SK-N-SH (cell line): ENCODE results near the gene FBXL15. TPM values are rescaled to one million over a fixed set of nuclear protein-coding genes. Genes with fewer than 3 reads are reported as not detected.

Experiments used
- CTCF ChIA-PET: fragments of 300-600, 350-600 bp; formaldehyde crosslinking; extraction: SDS; loops from one replicate; lab custom pipeline; 2021; lab: Yijun Ruan, JAX
- POLR2A ChIA-PET: fragments of 350-600 bp; sonication (Branson Sonifier 250); formaldehyde crosslinking; extraction: SDS; loops from one replicate; lab custom pipeline; 2020; ENCODE audit warnings: antibody characterized with exemption, inconsistent platforms; lab: Yijun Ruan, JAX
- DNase-seq: peaks from one replicate; pipeline ENCODE4 v3.0.0; 2012
- H2AFZ ChIP-seq: fragments of 200-600 bp; sonication (generic); 2 replicates; pipeline ENCODE4 v1.8.1; 2016; ENCODE audit warnings: antibody characterized with exemption, mild to moderate bottlenecking, low read depth
- H3F3A ChIP-seq: fragments of 200-600 bp; sonication (generic); replicated peaks from 2 replicates; pipeline ENCODE3; 2016; ENCODE audit warnings: antibody characterized with exemption, mild to moderate bottlenecking; ENCODE audit not compliant: insufficient read depth
- H3K27ac ChIP-seq, 2 experiments: fragments of 200-500 bp in 1 of 2; fragments of 200-600 bp in 1 of 2; sonication (Bioruptor generic) in 1 of 2; sonication (generic), shearing (Covaris generic) in 1 of 2; 2 replicates each; pipeline versions ENCODE4 v1.5.1 to v1.6.1; 2014 to 2016; ENCODE audit warnings: low read depth in 2 of 2, inconsistent platforms in 1 of 2, low read length in 1 of 2, mild to moderate bottlenecking in 1 of 2, mixed read lengths in 1 of 2
- H3K27me3 ChIP-seq: fragments of 200-600 bp; sonication (generic), shearing (Covaris generic); 2 replicates; pipeline ENCODE4 v1.6.1; 2016; ENCODE audit warnings: mixed run types; ENCODE audit not compliant: insufficient read depth
- H3K36me3 ChIP-seq, 2 experiments: fragments of 200-500 bp in 1 of 2; fragments of 200-600 bp in 1 of 2; sonication (Bioruptor generic) in 1 of 2; sonication (generic) in 1 of 2; replicated peaks in 1 of 2; 2 replicates each; pipeline versions ENCODE3 to v1.5.1; 2014 to 2016; ENCODE audit warnings: low read length in 1 of 2, mild to moderate bottlenecking in 1 of 2; ENCODE audit not compliant: insufficient read depth in 2 of 2, control insufficient read depth in 1 of 2
- H3K4me1 ChIP-seq, 2 experiments: fragments of 200-500 bp in 1 of 2; fragments of 200-600 bp in 1 of 2; sonication (Bioruptor generic) in 1 of 2; sonication (generic), shearing (Covaris generic) in 1 of 2; 2 replicates each; pipeline versions ENCODE4 v1.5.1 to v1.6.1; 2014 to 2016; ENCODE audit warnings: low read depth in 1 of 2, low read length in 1 of 2, mixed run types in 1 of 2; ENCODE audit not compliant: insufficient read depth in 2 of 2, control insufficient read depth in 1 of 2
- H3K4me2 ChIP-seq: fragments of 200-600 bp; sonication (generic), shearing (Covaris generic); 2 replicates; pipeline ENCODE4 v1.6.1; 2017; ENCODE audit warnings: mixed run types
- H3K4me3 ChIP-seq, 2 experiments: fragments of 200-500 bp in 1 of 2; fragments of 200-600 bp in 1 of 2; sonication (Bioruptor generic) in 1 of 2; sonication (generic), shearing (Covaris generic) in 1 of 2; 2 replicates each; pipeline versions ENCODE4 v1.5.1 to v1.8.1; 2014 to 2016; ENCODE audit warnings: low read depth in 2 of 2, inconsistent platforms in 1 of 2, low read length in 1 of 2, mild to moderate bottlenecking in 1 of 2, mixed read lengths in 1 of 2, moderate library complexity in 1 of 2
- H3K79me2 ChIP-seq: fragments of 200-600 bp; sonication (generic); 2 replicates; pipeline ENCODE4 v1.8.1; 2017; ENCODE audit warnings: mild to moderate bottlenecking; ENCODE audit not compliant: insufficient read depth
- H3K9ac ChIP-seq: fragments of 200-600 bp; sonication (generic); 2 replicates; pipeline ENCODE4 v1.6.1; 2017; ENCODE audit warnings: mixed run types
- H3K9me2 ChIP-seq: fragments of 200-600 bp; sonication (generic); 2 replicates; pipeline ENCODE4 v1.6.1; 2017; ENCODE audit warnings: mixed run types
- H3K9me3 ChIP-seq: fragments of 200-600 bp; sonication (generic); 2 replicates; pipeline ENCODE4 v1.6.1; 2017; ENCODE audit warnings: mixed run types, mild to moderate bottlenecking, moderate library complexity
- H4K20me1 ChIP-seq: fragments of 200-600 bp; sonication (generic); 2 replicates; pipeline ENCODE4 v1.6.1; 2017; ENCODE audit warnings: mild to moderate bottlenecking, mixed run types; ENCODE audit not compliant: insufficient read depth
- CTCF ChIP-seq: fragments of 200-600 bp; sonication (generic); IDR thresholded peaks from 2 replicates; pipeline ENCODE4 v1.6.1; 2017; ENCODE audit warnings: antibody characterized with exemption, mild to moderate bottlenecking, moderate library complexity
- FOXJ3 ChIP-seq: sonication (generic); formaldehyde crosslinking; IDR thresholded peaks from 2 replicates; pipeline ENCODE4 v1.5.1; 2020; ENCODE audit warnings: mild to moderate bottlenecking, missing genetic modification reagents
- FOXM1 ChIP-seq: IDR thresholded peaks from 2 replicates; pipeline ENCODE4 v1.4.0; 2012; ENCODE audit warnings: low read depth, mild to moderate bottlenecking
- GATA2 ChIP-seq: sonication (generic); formaldehyde crosslinking; IDR thresholded peaks from 2 replicates; pipeline ENCODE4 v1.5.0; 2020; ENCODE audit warnings: mild to moderate bottlenecking, missing genetic modification reagents
- JUND ChIP-seq: IDR thresholded peaks from 2 replicates; pipeline ENCODE4 v1.4.0; 2012
- NFIC ChIP-seq: IDR thresholded peaks from 2 replicates; pipeline ENCODE4 v1.4.0; 2012; ENCODE audit warnings: borderline replicate concordance
- NRF1 ChIP-seq: IDR thresholded peaks from 2 replicates; pipeline ENCODE4 v1.6.1; 2012; ENCODE audit warnings: low read depth, mild to moderate bottlenecking, low read length
- RAD21 ChIP-seq: IDR thresholded peaks from 2 replicates; pipeline ENCODE4 v1.6.1; 2012; ENCODE audit warnings: mild to moderate bottlenecking, low read length
- RCOR1 ChIP-seq: fragments of 150-350 bp; IDR thresholded peaks from 2 replicates; pipeline ENCODE4 v1.6.1; 2017; ENCODE audit warnings: antibody characterized with exemption, low read length
- SIN3A ChIP-seq: IDR thresholded peaks from 2 replicates; pipeline ENCODE4 v1.6.1; 2012; ENCODE audit warnings: low read depth, mild to moderate bottlenecking, low read length, moderate library complexity, borderline replicate concordance
- SMC3 ChIP-seq: IDR thresholded peaks from 2 replicates; pipeline ENCODE4 v1.6.1; 2012; ENCODE audit warnings: low read depth, low read length, improper control_type of control experiment
- TAF1 ChIP-seq: IDR thresholded peaks from 2 replicates; pipeline ENCODE4 v1.6.1; 2012; ENCODE audit warnings: low read depth, mild to moderate bottlenecking, low read length, moderate library complexity, borderline replicate concordance
- YY1 ChIP-seq: IDR thresholded peaks from 2 replicates; pipeline ENCODE4 v1.4.0; 2012; ENCODE audit warnings: low read depth, mild to moderate bottlenecking
- WGBS: methylation state at CpG from one replicate; pipeline ENCODE4 v1.1.6; 2017; ENCODE audit warnings: low lambda C conversion rate; 5-methylcytosine and 5-hydroxymethylcytosine counted together
- polyA plus RNA-seq, 3 experiments: library from polyadenylated mRNA; depleted of rRNA; stranded (reverse); fragments of >200 nt; gene quantifications; 2 replicates each; pipeline ENCODE4 v1.2.3, GENCODE V29; 2012

FBXL15 gene
- polyA plus RNA-seq, 1 of the 3 experiments (the other 2 are of a cell fraction): 17.2 TPM

- H3K36me3 ChIP-seq: peaks cover 0 to 29% of the 10 kb centered on the region in 2 experiments
- no peaks in the 10 kb centered on the region for H3K9me3 ChIP-seq
- POLR2A ChIA-PET: no interaction called here
- H3K9me2 ChIP-seq: no peaks in the 10 kb centered on the region
- no peaks in the 10 kb centered on the region for H3F3A ChIP-seq
- no peaks in the 10 kb centered on the region for H4K20me1 ChIP-seq
- H3K9ac ChIP-seq: no peak overlapping the region
- H3K27me3 ChIP-seq: no peaks in the 10 kb centered on the region
- TF ChIP-seq FOXM1 (no peak), GATA2 (CRISPR knock-in tag) (no peak), RAD21 (no peak), SMC3 (no peak), JUND (no peak), TAF1 (no peak), YY1 (no peak), FOXJ3 (no peak), NRF1 (no peak)
- TF ChIP-seq, all 33 proteins: peak for 0
- CTCF ChIA-PET: interaction anchor here (0.8 to 9.2 kb wide), 8 partner anchors 9 to 213 kb away, joined by 3 to 77 read pairs (median 6); no protein-coding TSS in a partner anchor
- WGBS: 84% methylated on average over 3 of the region's 9 CpGs
- no peak overlapping the region for H2AFZ ChIP-seq
- H3K4me2 ChIP-seq: no peak overlapping the region
- no peak for DNase-seq
- H3K79me2 ChIP-seq: no peaks in the 10 kb centered on the region
- no peaks in the 10 kb centered on the region; a peak in 1 of 4 replicates for H3K4me1 ChIP-seq
- no peak overlapping the region for H3K4me3 ChIP-seq
- no peak overlapping the region for H3K27ac ChIP-seq
Observed at GRCh38 chr10:102381983-102382382, 38.7 kb upstream of the FBXL15 start.

GRCh38 chr10:102382871-102383270 lies 37.8 kb upstream of the FBXL15 start:
- no peak overlapping the region for H3K27ac ChIP-seq
- no peak overlapping the region for H3K4me2 ChIP-seq
- peaks cover 0 to 28% of the 10 kb centered on the region in 2 experiments for H3K36me3 ChIP-seq
- no peak overlapping the region for H2AFZ ChIP-seq
- H3K9ac ChIP-seq: no peak overlapping the region
- H3K79me2 ChIP-seq: no peaks in the 10 kb centered on the region
- H3K9me2 ChIP-seq: no peaks in the 10 kb centered on the region
- no peak overlapping the region for H3K4me3 ChIP-seq
- H3F3A ChIP-seq: no peaks in the 10 kb centered on the region
- POLR2A ChIA-PET: no interaction called here
- TF ChIP-seq NFIC: no peak
- TF ChIP-seq NRF1: no peak
- TF ChIP-seq RCOR1: no peak
- H3K9me3 ChIP-seq: no peaks in the 10 kb centered on the region
- H4K20me1 ChIP-seq: no peaks in the 10 kb centered on the region
- H3K4me1 ChIP-seq: no peaks in the 10 kb centered on the region; a peak in 1 of 4 replicates
- H3K27me3 ChIP-seq: no peaks in the 10 kb centered on the region
- 95% methylated on average over 6 of the region's 8 CpGs for WGBS
- DNase-seq: no peak
- CTCF ChIA-PET: interaction anchor here (0.7 to 9.2 kb wide), 7 partner anchors 10 to 153 kb away, joined by 3 to 77 read pairs (median 3); no protein-coding TSS in a partner anchor

- H3K27me3 ChIP-seq: no peaks in the 10 kb centered on the region
- H3K4me3 ChIP-seq: no peak overlapping the region
- H3K9me3 ChIP-seq: no peaks in the 10 kb centered on the region
- H3K4me2 ChIP-seq: no peak overlapping the region
- no peaks in the 10 kb centered on the region; a peak in 1 of 4 replicates for H3K4me1 ChIP-seq
- H3K9ac ChIP-seq: no peak overlapping the region
- H3K9me2 ChIP-seq: no peaks in the 10 kb centered on the region
- ChIA-PET CTCF (interaction anchor here (1.4 to 9.2 kb wide), 10 partner anchors 10 to 215 kb away, joined by 3 to 77 read pairs (median 12); partner anchors contain the start of gene FBXL15), POLR2A (no interaction called here)
- DNase-seq: no peak
- peaks cover 0 to 26% of the 10 kb centered on the region in 2 experiments for H3K36me3 ChIP-seq
- H2AFZ ChIP-seq: no peak overlapping the region
- 87% methylated on average over 6 of the region's 6 CpGs for WGBS
- H4K20me1 ChIP-seq: no peaks in the 10 kb centered on the region
- no peak overlapping the region for H3K27ac ChIP-seq
- H3K79me2 ChIP-seq: no peaks in the 10 kb centered on the region
- TF ChIP-seq NRF1: no peak
- TF ChIP-seq CTCF: peak; percentile 18; the same call in 1 of the 2 replicates
- no peak for TF ChIP-seq SIN3A
- H3F3A ChIP-seq: no peaks in the 10 kb centered on the region
Observed at GRCh38 chr10:102384053-102384452, 36.6 kb upstream of the FBXL15 start.
